Smooth muscle cell of trachea (primary cell): Measurements from ENCODE around the gene RGSL1. TPM values are rescaled to one million over a fixed set of nuclear protein-coding genes. Genes with fewer than 3 reads are reported as not detected.

Experiments
- total RNA-seq: library from RNA; depleted of rRNA; stranded (reverse); fragments of >200 nt; gene quantifications from 2 replicates; pipeline ENCODE4 v1.2.1, GENCODE V29; 2014

The RGSL1 gene
- not detected in 2 replicates for total RNA-seq

DNA sequence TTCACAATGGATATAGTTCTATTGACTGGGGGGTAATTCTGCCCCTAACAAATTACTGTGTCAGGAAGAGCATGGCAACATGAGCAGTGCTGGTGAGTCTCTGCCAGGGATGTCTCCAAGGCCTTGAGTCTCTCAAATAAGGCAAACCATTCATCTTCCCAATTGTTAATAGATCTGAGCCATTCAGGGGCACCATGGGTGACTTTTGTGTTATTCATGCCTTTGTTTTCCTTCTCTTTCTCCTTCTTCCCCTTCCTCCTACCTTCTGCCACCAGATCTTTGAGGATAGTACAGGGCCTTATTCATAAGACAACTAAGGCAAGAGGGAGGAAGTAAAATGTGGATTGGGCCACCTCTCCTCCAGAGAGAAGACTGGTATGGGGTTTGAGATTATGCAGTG, at the start of gene RGSL1:
RGSL1 (plus strand) TSS at position 60 of the 400 bp plus-strand sequence; CDS start at position 80, 20 bp downstream.

DNA sequence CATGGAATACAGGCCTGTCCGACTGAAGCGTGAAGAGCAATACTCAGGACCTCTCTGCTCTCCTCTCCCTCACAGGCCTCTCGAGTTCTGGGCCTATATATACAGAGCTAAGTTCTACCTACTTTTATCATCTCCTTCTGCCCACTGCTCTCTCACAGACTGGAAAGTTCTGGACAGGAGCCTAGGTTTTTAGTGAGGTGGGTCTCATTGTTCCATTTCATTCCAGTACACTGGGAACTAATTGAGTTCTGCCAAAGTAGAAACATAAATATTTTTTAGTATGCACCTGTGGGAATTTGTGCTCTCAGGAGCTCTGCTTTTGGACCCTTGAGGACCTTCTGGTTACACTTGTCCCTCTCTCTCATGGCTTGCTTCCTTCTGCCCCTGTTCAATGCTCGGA, 49.4 kb upstream of the RGSL1 start, which contains the start of gene TEDDM1:
TEDDM1 (minus strand) TSS at position 101 of the 400 bp plus-strand sequence. CDS start 182 bp downstream, outside the sequence.

GRCh38 chr1:182588500-182589396, 138.8 kb downstream of the RGSL1 start, which contains the start of gene RNASEL:
Gene RNASEL, minus strand, starts transcription at chr1:182589256. Its CDS starts 2,450 bp downstream, at chr1:182586806.

DNA sequence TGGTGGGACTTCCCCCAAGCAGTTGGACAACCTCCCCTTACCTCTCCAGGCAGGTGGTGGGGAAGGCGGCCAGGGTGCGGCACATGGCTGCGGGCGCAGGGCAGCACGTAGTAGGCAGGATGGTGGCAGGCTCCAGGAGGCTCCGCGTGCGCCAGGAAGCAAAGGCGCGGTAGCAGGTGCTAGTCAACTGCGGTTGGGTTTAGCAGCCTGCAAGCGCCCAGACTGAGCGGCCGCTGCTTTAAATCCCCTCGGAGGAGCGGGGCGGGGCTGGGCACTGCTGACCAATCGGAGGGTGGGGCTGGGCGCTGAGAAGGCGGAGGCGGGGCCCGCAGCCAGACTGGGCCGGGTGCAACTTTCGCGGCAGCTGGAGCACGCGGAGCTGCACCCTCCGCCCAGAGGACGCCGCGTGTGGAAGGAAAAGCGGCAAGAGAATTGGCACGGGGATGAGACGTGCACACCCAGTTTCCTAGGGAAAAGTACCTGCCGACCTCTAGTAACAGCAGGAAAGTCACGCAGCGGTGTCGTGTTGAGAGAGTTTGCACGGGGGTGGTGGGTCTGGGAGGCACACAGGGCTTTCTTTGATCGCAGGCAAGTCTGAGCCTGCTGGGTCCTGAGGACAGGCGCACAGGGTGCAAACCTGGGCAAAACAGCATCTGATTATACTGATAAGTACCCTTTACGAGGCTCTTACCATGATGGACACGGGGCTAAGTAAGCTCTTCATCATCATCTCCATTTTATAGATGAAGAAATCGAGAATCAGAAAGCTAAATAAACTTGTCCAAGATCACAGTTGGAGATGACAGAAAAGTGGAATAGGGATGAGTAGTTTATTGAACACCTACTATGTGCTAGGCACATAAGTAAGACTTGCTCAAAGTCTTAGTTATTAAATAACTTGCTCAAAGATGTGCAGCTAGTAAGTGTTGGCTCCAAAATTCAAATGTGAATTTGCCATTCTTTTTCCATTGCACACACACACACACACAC, 154.5 kb downstream of the RGSL1 start, which contains the start of gene RGS16:
RGS16 (minus strand) TSS at position 215 of the 990 bp plus-strand sequence; CDS start at position 85, 130 bp downstream.

Other genes starting within 250 kb of the RGSL1 start
- 466 and 496 TPM in 2 replicates for gene GLUL, start 58.4 kb upstream of the RGSL1 start, total RNA-seq
- not detected in 2 replicates for gene TEDDM1, start 49.5 kb upstream of the RGSL1 start, total RNA-seq
- 8.0 and 12.4 TPM in 2 replicates for gene RNASEL, start 139.1 kb downstream of the RGSL1 start, total RNA-seq
- gene RGS16, start 154.2 kb downstream of the RGSL1 start, total RNA-seq, result 0.29 and 0.66 TPM in 2 replicates
- gene RGS8, start 234.4 kb downstream of the RGSL1 start, total RNA-seq, result under 0.01 TPM in 1 of 2 replicates, not detected in the other